SK-N-SH (cell line): ENCODE results near the gene PER3.

Experiments used
- CTCF ChIP-seq: fragments of 200-600 bp; sonication (generic); IDR thresholded peaks from 2 replicates; pipeline ENCODE4 v1.6.1; 2017; ENCODE audit warnings: antibody characterized with exemption, mild to moderate bottlenecking, moderate library complexity
- EZH2phosphoT487 ChIP-seq: fragments of 200-600 bp; sonication (generic); IDR thresholded peaks from 2 replicates; pipeline ENCODE4 v1.6.1; 2017; ENCODE audit warnings: low read depth, mixed run types, mild to moderate bottlenecking, antibody characterized with exemption, moderate library complexity, borderline replicate concordance
- FOXJ3 ChIP-seq: sonication (generic); formaldehyde crosslinking; IDR thresholded peaks from 2 replicates; pipeline ENCODE4 v1.5.1; 2020; ENCODE audit warnings: mild to moderate bottlenecking, missing genetic modification reagents
- MXI1 ChIP-seq: IDR thresholded peaks from 2 replicates; pipeline ENCODE4 v1.6.1; 2012; ENCODE audit warnings: mild to moderate bottlenecking, low read depth, low read length, improper control_type of control experiment
- POLR2AphosphoS5 ChIP-seq: IDR thresholded peaks from 2 replicates; pipeline ENCODE4 v1.6.1; 2012; ENCODE audit warnings: low read depth, low read length
- REST ChIP-seq: IDR thresholded peaks from 2 replicates; pipeline ENCODE4 v1.6.1; 2012; ENCODE audit warnings: mild to moderate bottlenecking, low read depth, low read length, moderate library complexity
- SIN3A ChIP-seq: IDR thresholded peaks from 2 replicates; pipeline ENCODE4 v1.6.1; 2012; ENCODE audit warnings: low read depth, mild to moderate bottlenecking, low read length, moderate library complexity, borderline replicate concordance
- TEAD4 ChIP-seq: IDR thresholded peaks from 2 replicates; pipeline ENCODE4 v1.4.0; 2012; ENCODE audit warnings: mild to moderate bottlenecking, borderline replicate concordance; ENCODE audit not compliant: insufficient read depth
- USF1 ChIP-seq: IDR thresholded peaks from 2 replicates; pipeline ENCODE4 v1.4.0; 2012; ENCODE audit warnings: low read depth, borderline replicate concordance
- USF2 ChIP-seq: fragments of 150-350 bp; IDR thresholded peaks from 2 replicates; pipeline ENCODE4 v1.6.1; 2017; ENCODE audit warnings: antibody characterized with exemption, low read length, low read depth, borderline replicate concordance

GRCh38 chr1:7771823-7772299 is 12.2 kb upstream of the PER3 start:
- no peak for TF ChIP-seq POLR2AphosphoS5
- no peak for TF ChIP-seq REST
- no peak for TF ChIP-seq USF2
- no peak for TF ChIP-seq CTCF
- no peak for TF ChIP-seq TEAD4
- no peak for TF ChIP-seq EZH2phosphoT487
- no peak for TF ChIP-seq USF1
- no peak for TF ChIP-seq MXI1
- TF ChIP-seq SIN3A, result no peak
- TF ChIP-seq FOXJ3 (CRISPR knock-in tag), result no peak
